MM.1S (cell line): Measurements from ENCODE around the gene KRT13.

Experiments
- DNase-seq: peaks from one replicate; pipeline ENCODE4 v3.0.0-alpha.2; 2015
- H2AFZ ChIP-seq: fragments of 300-600 bp; sonication (generic); 2 replicates; pipeline ENCODE4 v1.6.0; 2016; ENCODE audit warnings: antibody characterized with exemption, low read length
- H3F3A ChIP-seq: fragments of 300-600 bp; sonication (generic); 2 replicates; pipeline ENCODE4 v1.6.1; 2016; ENCODE audit warnings: mild to moderate bottlenecking, antibody characterized with exemption, low read length, moderate library complexity, mixed read lengths; ENCODE audit not compliant: insufficient read depth
- H3K27ac ChIP-seq: fragments of 300-600 bp; sonication (generic); 2 replicates; pipeline ENCODE4 v1.5.1; 2016; ENCODE audit warnings: mild to moderate bottlenecking, low read length
- H3K27me3 ChIP-seq: fragments of 300-600 bp; sonication (generic); replicated peaks from 2 replicates; pipeline ENCODE4 v1.6.0; 2016; ENCODE audit warnings: low read length; ENCODE audit not compliant: insufficient read depth
- H3K36me3 ChIP-seq: fragments of 300-600 bp; sonication (generic); replicated peaks from 2 replicates; pipeline ENCODE4 v1.6.1; 2016; ENCODE audit warnings: mild to moderate bottlenecking, low read length, mixed read lengths; ENCODE audit not compliant: insufficient read depth
- H3K4me1 ChIP-seq: fragments of 300-600 bp; sonication (generic); 2 replicates; pipeline ENCODE4 v1.6.1; 2016; ENCODE audit warnings: low read length, mixed read lengths
- H3K4me2 ChIP-seq: fragments of 300-600 bp; sonication (generic); 2 replicates; pipeline ENCODE4 v1.6.0; 2016; ENCODE audit warnings: low read depth, low read length
- H3K4me3 ChIP-seq: fragments of 300-600 bp; sonication (generic); 2 replicates; pipeline ENCODE4 v1.5.1; 2016; ENCODE audit warnings: low read length, mixed read lengths
- H3K79me2 ChIP-seq: fragments of 300-600 bp; sonication (generic); 2 replicates; pipeline ENCODE4 v1.6.1; 2016; ENCODE audit warnings: mixed run types, low read length, mixed read lengths
- H3K9ac ChIP-seq: fragments of 300-600 bp; sonication (generic); 2 replicates; pipeline ENCODE4 v1.6.1; 2016; ENCODE audit warnings: low read length, mixed read lengths
- H3K9me2 ChIP-seq: fragments of 300-600 bp; sonication (generic); replicated peaks from 2 replicates; pipeline ENCODE4 v1.6.1; 2016; ENCODE audit warnings: mild to moderate bottlenecking, low read length, mixed read lengths; ENCODE audit not compliant: insufficient read depth
- H3K9me3 ChIP-seq: fragments of 300-600 bp; sonication (generic); replicated peaks from 2 replicates; pipeline ENCODE4 v1.6.1; 2016; ENCODE audit warnings: mild to moderate bottlenecking, low read length, mixed read lengths; ENCODE audit not compliant: insufficient read depth
- H4K20me1 ChIP-seq: fragments of 300-600 bp; sonication (generic); 2 replicates; pipeline ENCODE4 v1.6.1; 2016; ENCODE audit warnings: mild to moderate bottlenecking, low read length, moderate library complexity, mixed read lengths; ENCODE audit not compliant: insufficient read depth
- CTCF ChIP-seq: fragments of 300-600 bp; sonication (generic); IDR thresholded peaks from 2 replicates; pipeline ENCODE4 v1.5.1; 2016; ENCODE audit warnings: antibody characterized with exemption, low read length, mixed read lengths
- EZH2 ChIP-seq: fragments of 300-600 bp; sonication (generic); optimal IDR thresholded peaks from 2 replicates; pipeline ENCODE3; 2017; ENCODE audit warnings: low read depth, mild to moderate bottlenecking, antibody characterized with exemption, low read length, mixed read lengths
- EZH2phosphoT487 ChIP-seq: fragments of 300-600 bp; sonication (generic); IDR thresholded peaks from 2 replicates; pipeline ENCODE4 v1.6.1; 2018; ENCODE audit warnings: antibody characterized with exemption, low read length

Gene KRT13

GRCh38 chr17:41486316-41486715 is 19.1 kb downstream of the KRT13 start:
- DNase-seq: no peak
- no peak overlapping the region for H3K27ac ChIP-seq
- H3K79me2 ChIP-seq: no peaks in the 10 kb centered on the region
- no peaks in the 10 kb centered on the region for H4K20me1 ChIP-seq
- no peak overlapping the region for H2AFZ ChIP-seq
- no peak overlapping the region for H3K9ac ChIP-seq
- no peaks in the 10 kb centered on the region for H3K36me3 ChIP-seq
- H3K9me2 ChIP-seq: no peaks in the 10 kb centered on the region
- H3K27me3 ChIP-seq: no peaks in the 10 kb centered on the region; the same call in 1 of the 2 replicates
- no peaks in the 10 kb centered on the region for H3K4me1 ChIP-seq
- no peaks in the 10 kb centered on the region for H3K9me3 ChIP-seq
- no peaks in the 10 kb centered on the region for H3F3A ChIP-seq
- H3K4me3 ChIP-seq: no peak overlapping the region
- no peak overlapping the region for H3K4me2 ChIP-seq
- no peak for TF ChIP-seq EZH2phosphoT487
- TF ChIP-seq EZH2: no peak
- no peak for TF ChIP-seq CTCF

- Histone ChIP-seq H4K20me1 (no peaks in the 10 kb centered on the region), H3K27ac (no peak overlapping the region), H3K9ac (no peak overlapping the region), H2AFZ (no peak overlapping the region), H3K79me2 (no peaks in the 10 kb centered on the region), H3K4me3 (no peak overlapping the region), H3F3A (no peaks in the 10 kb centered on the region), H3K36me3 (no peaks in the 10 kb centered on the region), H3K9me3 (no peaks in the 10 kb centered on the region), H3K4me2 (no peak overlapping the region), H3K4me1 (no peaks in the 10 kb centered on the region), H3K9me2 (no peaks in the 10 kb centered on the region), H3K27me3 (no peaks in the 10 kb centered on the region; the same call in 1 of the 2 replicates)
- TF ChIP-seq EZH2phosphoT487 (no peak), CTCF (no peak), EZH2 (no peak)
- no peak for DNase-seq
Measured at GRCh38 chr17:41484920-41485904, 20.2 kb downstream of the KRT13 start.

- Histone ChIP-seq H3K4me1 (no peaks in the 10 kb centered on the region), H4K20me1 (no peaks in the 10 kb centered on the region), H3K4me2 (no peak overlapping the region), H3F3A (no peaks in the 10 kb centered on the region), H3K79me2 (no peaks in the 10 kb centered on the region), H2AFZ (no peak overlapping the region), H3K4me3 (no peak overlapping the region), H3K9ac (no peak overlapping the region), H3K9me3 (no peaks in the 10 kb centered on the region), H3K9me2 (no peaks in the 10 kb centered on the region), H3K36me3 (no peaks in the 10 kb centered on the region), H3K27ac (no peak overlapping the region), H3K27me3 (no peaks in the 10 kb centered on the region; the same call in 1 of the 2 replicates)
- TF ChIP-seq CTCF (no peak), EZH2phosphoT487 (no peak), EZH2 (no peak)
- DNase-seq: no peak
Measured at GRCh38 chr17:41483991-41484826, 21.2 kb downstream of the KRT13 start.
